K562 (cell line): ENCODE measurements around the gene YBEY. TPM values are rescaled to one million over a fixed set of nuclear protein-coding genes. Genes with fewer than 3 reads are reported as not detected.

Experiments used
- ATAC-seq: fragments of 200-7000 bp; cut with Tn5 transposase; 3 replicates; pipeline ENCODE4 v1.9.1; 2020; ENCODE audit warnings: moderate library complexity
- BruUV-seq: library from RNA; stranded (reverse); fragments of 400-500 nt; replicated peaks from 2 replicates; lab custom pipeline; 2021; lab: Mats Ljungman, UMichigan
- CTCF ChIA-PET: fragments of 300-600 bp; formaldehyde crosslinking; extraction: SDS; loops from one replicate; lab custom pipeline; 2021; ENCODE audit warnings: low intra/inter-chr PET ratio; lab: Yijun Ruan, JAX
- POLR2A ChIA-PET: fragments of 300-600, 350-650 bp; sonication (Branson Sonifier 250); formaldehyde crosslinking; extraction: SDS; loops from one replicate; lab custom pipeline; 2021; ENCODE audit warnings: antibody characterized with exemption, inconsistent platforms; lab: Yijun Ruan, JAX
- DNase-seq, 4 experiments: peaks; one replicate each; pipeline versions ENCODE4 v3.0.0 to v3.0.0-alpha.2; 2011 to 2018; ENCODE audit warnings: low spot score in 3 of 4, mixed read lengths in 3 of 4; ENCODE audit errors: extremely low read depth in 1 of 4
- FAIRE-seq: peaks from 2 replicates; lab custom pipeline; 2011; peaks lifted over from hg19 to GRCh38; lab: Jason Lieb, UNC
- H2AFZ ChIP-seq: 2 replicates; pipeline ENCODE4 v1.6.0; 2011; ENCODE audit warnings: low read depth, low read length, control low read depth, inconsistent platforms
- H3K27ac ChIP-seq: fragments of 200-600 bp; 3 replicates; pipeline ENCODE4 v1.8.0; 2011; ENCODE audit warnings: low read depth, mild to moderate bottlenecking, control low read depth, inconsistent platforms, low read length, moderate library complexity, mixed read lengths; ENCODE audit errors: extremely low read depth
- H3K27me3 ChIP-seq, 2 experiments: fragments of 300-600 bp in 1 of 2; 2 replicates in 1 of 2; 3 replicates in 1 of 2; pipeline versions ENCODE4 v1.6.0 to v1.8.0; 2011; ENCODE audit warnings: inconsistent platforms in 2 of 2, low read length in 2 of 2, mild to moderate bottlenecking in 1 of 2, mixed read lengths in 1 of 2, moderate library complexity in 1 of 2; ENCODE audit not compliant: control insufficient read depth in 2 of 2, insufficient read depth in 2 of 2
- H3K36me3 ChIP-seq: fragments of 300-600 bp; 3 replicates; pipeline ENCODE4 v1.8.0; 2011; ENCODE audit warnings: mild to moderate bottlenecking, low read length, inconsistent platforms; ENCODE audit not compliant: control insufficient read depth, insufficient read depth
- H3K4me1 ChIP-seq, 2 experiments: fragments of 200-600 bp in 1 of 2; replicated peaks in 1 of 2; 2 replicates in 1 of 2; 3 replicates in 1 of 2; pipeline versions ENCODE4 v1.5.1 to v1.8.0; 2011; ENCODE audit warnings: inconsistent platforms in 2 of 2, low read length in 2 of 2, mild to moderate bottlenecking in 1 of 2, mixed read lengths in 1 of 2, moderate library complexity in 1 of 2; ENCODE audit not compliant: control insufficient read depth in 2 of 2, insufficient read depth in 2 of 2
- H3K4me2 ChIP-seq: 2 replicates; pipeline ENCODE4 v1.6.1; 2011; ENCODE audit warnings: low read length, control low read depth, inconsistent platforms, mixed read lengths; ENCODE audit not compliant: insufficient read depth
- H3K4me3 ChIP-seq: fragments of 200-600 bp; sonication (generic), shearing (Covaris generic); 2 replicates; pipeline ENCODE4 v1.5.1; 2016; ENCODE audit warnings: control low read depth, inconsistent platforms
- H3K79me2 ChIP-seq: fragments of 200-600 bp; 3 replicates; pipeline ENCODE4 v1.8.0; 2011; ENCODE audit warnings: low read length, inconsistent platforms; ENCODE audit not compliant: control insufficient read depth, insufficient read depth
- H3K9ac ChIP-seq, 2 experiments: 2 replicates each; pipeline versions ENCODE4 v1.6.0 to v1.6.1; 2011; ENCODE audit warnings: low read depth in 2 of 2, low read length in 2 of 2, control low read depth in 1 of 2, inconsistent platforms in 1 of 2, mild to moderate bottlenecking in 1 of 2, mixed read lengths in 1 of 2; ENCODE audit not compliant: insufficient read depth in 1 of 2
- H3K9me1 ChIP-seq: one replicate; pipeline ENCODE4 v1.6.0; 2011; ENCODE audit warnings: inconsistent platforms, mild to moderate bottlenecking, low read length, moderate library complexity; ENCODE audit not compliant: control insufficient read depth, insufficient read depth
- H3K9me3 ChIP-seq: replicated peaks from 2 replicates; pipeline ENCODE4 v1.5.1; 2011; ENCODE audit warnings: low read depth, low read length, inconsistent platforms; ENCODE audit not compliant: control insufficient read depth, insufficient read depth
- H4K20me1 ChIP-seq: replicated peaks from 2 replicates; pipeline ENCODE4 v1.6.1; 2011; ENCODE audit warnings: low read length, inconsistent platforms, mixed read lengths; ENCODE audit not compliant: control insufficient read depth, insufficient read depth
- EGR1 ChIP-seq: fragments of 450-650 bp; conservative IDR thresholded peaks from 2 replicates; pipeline ENCODE4 v1.6.1; 2017; ENCODE audit warnings: mild to moderate bottlenecking
- EP400 ChIP-seq: fragments of 450-650 bp; IDR thresholded peaks from 2 replicates; pipeline ENCODE4 v1.6.1; 2017; ENCODE audit warnings: antibody characterized with exemption, mild to moderate bottlenecking, moderate library complexity
- FOXK2 ChIP-seq, 2 experiments: fragments of 450-650 bp; IDR thresholded peaks in 1 of 2; conservative IDR thresholded peaks in 1 of 2; 2 replicates each; pipeline ENCODE4 v1.6.1; 2016; ENCODE audit warnings: low read depth in 2 of 2, mild to moderate bottlenecking in 1 of 2
- HDAC2 ChIP-seq: fragments of 450-650 bp; IDR thresholded peaks from 2 replicates; pipeline ENCODE4 v1.6.1; 2016; ENCODE audit warnings: mild to moderate bottlenecking
- HDAC6 ChIP-seq: IDR thresholded peaks from 2 replicates; pipeline ENCODE4 v1.6.1; 2012; ENCODE audit warnings: low read depth, mild to moderate bottlenecking, control low read depth, inconsistent platforms, low read length, moderate library complexity
- PHF21A ChIP-seq: fragments of 450-650 bp; IDR thresholded peaks from 2 replicates; pipeline ENCODE4 v1.6.1; 2017; ENCODE audit warnings: low read depth, borderline replicate concordance
- SMARCA4 ChIP-seq: fragments of 450-650 bp; IDR thresholded peaks from 2 replicates; pipeline ENCODE4 v1.6.1; 2016
- THRAP3 ChIP-seq: fragments of 450-650 bp; IDR thresholded peaks from 2 replicates; pipeline ENCODE4 v1.6.1; 2016; ENCODE audit warnings: mild to moderate bottlenecking, inconsistent platforms, borderline replicate concordance
- ZNF507 ChIP-seq: conservative IDR thresholded peaks from 2 replicates; pipeline ENCODE4 v1.6.1; 2017; ENCODE audit warnings: missing genetic modification characterization, missing compliant biosample characterization
- ZZZ3 ChIP-seq: fragments of 450-650 bp; IDR thresholded peaks from 2 replicates; pipeline ENCODE4 v1.6.1; 2016; ENCODE audit warnings: antibody characterized with exemption, mild to moderate bottlenecking, moderate library complexity
- WGBS: fragments of 100-300 bp; shearing (Covaris generic); methylation state at CpG from one replicate; pipeline ENCODE4 v1.1.6; 2016; ENCODE audit warnings: low coverage, mixed read lengths; ENCODE audit not compliant: insufficient coverage; ENCODE audit errors: missing lambda C conversion rate; 5-methylcytosine and 5-hydroxymethylcytosine counted together
- in situ Hi-C: fragments of 300-500 bp; cut with MboI; formaldehyde crosslinking; loops from 4 replicates; pipeline ENCODE4 v1.15.0; 2018; ENCODE audit warnings: inconsistent platforms, mixed read lengths
- intact Hi-C: fragments of 100-400 bp; cut with micrococcal nuclease; formaldehyde crosslinking; loops from 2 replicates; pipeline ENCODE4 v1.14.2; 2022
- polyA plus RNA-seq, 8 experiments: library from polyadenylated mRNA; depleted of rRNA in 4 of 8; stranded (reverse) in 5 of 8; unstranded in 3 of 8; fragments of >200 nt; fragmentation: Nextera tagmentation in 2 of 8; fragmentation: Illumina TruSeq in 1 of 8; extraction: Ambion mirVana in 2 of 8; extraction: Trizol in 1 of 8; gene quantifications; 2 replicates each; pipeline versions ENCODE4 v1.2.1 to v1.2.3, GENCODE V29; 2011 to 2014; ENCODE audit warnings: inconsistent platforms in 1 of 8, missing spikeins in 1 of 8
- total RNA-seq, 7 experiments: library from RNA; depleted of rRNA in 6 of 7; stranded (reverse); fragments of >200 nt in 6 of 7; fragmentation: Illumina TruSeq in 2 of 7; extraction: Trizol in 2 of 7; gene quantifications; 2 replicates each; pipeline versions ENCODE4 v1.2.1 to v1.2.3, GENCODE V29; 2011 to 2021; ENCODE audit warnings: low replicate concordance in 1 of 7
- TF ChIP-seq, protein P1 (sequence below): fragments of 250-450 bp; sonication (Bioruptor Pico); IDR thresholded peaks from 2 replicates; pipeline ENCODE4 v1.8.0; 2021; ENCODE audit warnings: moderate library complexity, mild to moderate bottlenecking, inconsistent platforms
- TF ChIP-seq, protein P2 (sequence below), 2 experiments: fragments of 200-800 bp in 1 of 2; sonication (Bioruptor generic) in 1 of 2; sonication (generic) in 1 of 2; formaldehyde crosslinking in 1 of 2; IDR thresholded peaks in 1 of 2; conservative IDR thresholded peaks in 1 of 2; 2 replicates each; pipeline versions ENCODE4 v1.5.0 to v1.6.1; 2016 to 2020; ENCODE audit warnings: missing compliant biosample characterization in 1 of 2, missing genetic modification characterization in 1 of 2, missing genetic modification reagents in 1 of 2
- TF ChIP-seq, protein P3 (sequence below): fragments of 450-650 bp; IDR thresholded peaks from 2 replicates; pipeline ENCODE4 v1.6.1; 2018; ENCODE audit not compliant: partially characterized antibody

Gene YBEY
- total and polyA plus RNA-seq, 9 of the 15 experiments (the other 6 are each of a cell fraction or from before 2014, with no cell fraction given), result 6.4 to 28.0 (median 12.4) TPM

DNA sequence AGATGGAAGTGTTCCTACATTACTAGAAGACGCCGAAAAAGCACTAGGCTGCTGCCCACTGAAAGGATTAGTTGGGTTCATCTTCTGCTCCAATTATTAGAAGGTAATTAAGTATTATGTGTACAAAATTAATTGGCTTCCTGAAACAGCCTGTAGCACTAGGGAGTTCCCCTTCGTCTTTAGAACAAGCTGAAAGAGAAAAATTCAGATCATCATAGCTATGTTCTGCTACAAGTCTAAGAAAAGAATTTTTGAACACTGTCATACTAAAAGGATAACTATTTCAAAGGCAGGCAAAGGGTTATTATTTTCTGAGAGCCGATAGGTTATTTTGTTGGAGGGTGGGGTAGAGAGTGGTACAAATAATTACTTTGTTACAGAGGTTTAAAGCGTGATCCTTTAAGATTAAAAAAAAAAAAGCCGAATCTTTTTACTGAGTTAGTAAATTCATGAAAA, 908 bp upstream of the YBEY start, which contains the start of gene MCM3AP (continued):
- TF ChIP-seq ZNF507 (tag), result no peak

DNA sequence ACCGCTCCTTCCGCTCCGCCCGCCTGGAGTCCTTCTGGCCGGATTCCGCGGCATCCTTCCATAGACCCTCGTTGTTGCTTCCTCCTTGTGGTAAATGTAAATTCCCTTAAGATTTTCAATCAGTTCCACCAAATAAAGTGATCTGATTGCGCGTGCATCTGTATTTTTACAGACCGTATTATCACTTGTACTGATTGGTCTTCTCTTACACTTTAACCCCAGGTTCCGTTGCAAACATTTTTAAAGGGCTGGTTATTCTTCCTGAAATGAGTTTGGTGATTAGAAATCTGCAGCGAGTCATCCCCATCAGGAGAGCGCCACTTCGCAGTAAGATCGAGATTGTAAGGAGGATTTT, 483 bp downstream of the YBEY start:
- H3K36me3 ChIP-seq, result peaks cover 43% of the 10 kb centered on the region
- BruUV-seq, result no TSS peak
- peaks cover 3% of the 10 kb centered on the region for H3K9me1 ChIP-seq
- H3K27me3 ChIP-seq, result no peaks in the 10 kb centered on the region
- intact Hi-C loops, result loop anchor here (1.0 to 10.0 kb wide), 3 partner anchors 38 to 171 kb away; partner anchors contain the start of genes DIP2A and PCNT
- peak overlapping the region; percentile 94 for H3K27ac ChIP-seq
- in situ Hi-C loops, result no loop called here
- H3K4me2 ChIP-seq, result peak overlapping the region; percentile 93
- H3K4me1 ChIP-seq, result peaks cover 18 to 23% of the 10 kb centered on the region in 2 experiments
- WGBS, result 1% methylated on average over 16 of the region's 16 CpGs
- peaks cover 11% of the 10 kb centered on the region; the same call in 1 of the 2 replicates for H3K9me3 ChIP-seq
- no peak for ATAC-seq
- H3K4me3 ChIP-seq, result peak overlapping the region; percentile 74
- H3K79me2 ChIP-seq, result peaks cover 55% of the 10 kb centered on the region
- peak overlapping the region; percentile 94 to 97 for H3K9ac ChIP-seq
- POLR2A ChIA-PET, result no interaction called here
- H2AFZ ChIP-seq, result peak overlapping the region; percentile 86
- DNase-seq, result no peak
- 0 out of 2 replicates have a peak, but pooled peaks cover 2% of the 10 kb centered on the region for H4K20me1 ChIP-seq
- CTCF ChIA-PET, result interaction anchor here (1.6 kb wide), 1 partner anchor 139 kb away, joined by 9 read pairs; no protein-coding TSS in a partner anchor
- peak; percentile 51 for FAIRE-seq
- TF ChIP-seq, protein P1, sequence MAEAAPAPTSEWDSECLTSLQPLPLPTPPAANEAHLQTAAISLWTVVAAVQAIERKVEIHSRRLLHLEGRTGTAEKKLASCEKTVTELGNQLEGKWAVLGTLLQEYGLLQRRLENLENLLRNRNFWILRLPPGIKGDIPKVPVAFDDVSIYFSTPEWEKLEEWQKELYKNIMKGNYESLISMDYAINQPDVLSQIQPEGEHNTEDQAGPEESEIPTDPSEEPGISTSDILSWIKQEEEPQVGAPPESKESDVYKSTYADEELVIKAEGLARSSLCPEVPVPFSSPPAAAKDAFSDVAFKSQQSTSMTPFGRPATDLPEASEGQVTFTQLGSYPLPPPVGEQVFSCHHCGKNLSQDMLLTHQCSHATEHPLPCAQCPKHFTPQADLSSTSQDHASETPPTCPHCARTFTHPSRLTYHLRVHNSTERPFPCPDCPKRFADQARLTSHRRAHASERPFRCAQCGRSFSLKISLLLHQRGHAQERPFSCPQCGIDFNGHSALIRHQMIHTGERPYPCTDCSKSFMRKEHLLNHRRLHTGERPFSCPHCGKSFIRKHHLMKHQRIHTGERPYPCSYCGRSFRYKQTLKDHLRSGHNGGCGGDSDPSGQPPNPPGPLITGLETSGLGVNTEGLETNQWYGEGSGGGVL (CRISPR knock-in tag), result no peak
- TF ChIP-seq HDAC6 (no peak), EP400 (0 out of 2 replicates have a peak, but pooled peaks have one; percentile 31), EGR1 (no peak), THRAP3 (0 out of 2 replicates have a peak, but pooled peaks have one; percentile 89), HDAC2 (peak; percentile 88), SMARCA4 (peak; percentile 54; the same call in 1 of the 2 replicates), FOXK2 (conservative IDR thresholded peaks at IDR 0.05 in 1 of 2, IDR thresholded peaks at IDR 0.05 in 1 of 2; ENCODE audit: low read depth in 2 of 2) (no peak), PHF21A (peak; percentile 80), ZZZ3 (peak; percentile 80; the same call in 1 of the 2 replicates)
- TF ChIP-seq, protein P2, sequence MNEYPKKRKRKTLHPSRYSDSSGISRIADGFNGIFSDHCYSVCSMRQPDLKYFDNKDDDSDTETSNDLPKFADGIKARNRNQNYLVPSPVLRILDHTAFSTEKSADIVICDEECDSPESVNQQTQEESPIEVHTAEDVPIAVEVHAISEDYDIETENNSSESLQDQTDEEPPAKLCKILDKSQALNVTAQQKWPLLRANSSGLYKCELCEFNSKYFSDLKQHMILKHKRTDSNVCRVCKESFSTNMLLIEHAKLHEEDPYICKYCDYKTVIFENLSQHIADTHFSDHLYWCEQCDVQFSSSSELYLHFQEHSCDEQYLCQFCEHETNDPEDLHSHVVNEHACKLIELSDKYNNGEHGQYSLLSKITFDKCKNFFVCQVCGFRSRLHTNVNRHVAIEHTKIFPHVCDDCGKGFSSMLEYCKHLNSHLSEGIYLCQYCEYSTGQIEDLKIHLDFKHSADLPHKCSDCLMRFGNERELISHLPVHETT (CRISPR knock-in tag; conservative IDR thresholded peaks at IDR 0.05 in 1 of 2, IDR thresholded peaks at IDR 0.05 in 1 of 2), result peak in 1 of 2 experiments; percentile 7; a peak in 1 of 4 replicates
- TF ChIP-seq, protein P3, sequence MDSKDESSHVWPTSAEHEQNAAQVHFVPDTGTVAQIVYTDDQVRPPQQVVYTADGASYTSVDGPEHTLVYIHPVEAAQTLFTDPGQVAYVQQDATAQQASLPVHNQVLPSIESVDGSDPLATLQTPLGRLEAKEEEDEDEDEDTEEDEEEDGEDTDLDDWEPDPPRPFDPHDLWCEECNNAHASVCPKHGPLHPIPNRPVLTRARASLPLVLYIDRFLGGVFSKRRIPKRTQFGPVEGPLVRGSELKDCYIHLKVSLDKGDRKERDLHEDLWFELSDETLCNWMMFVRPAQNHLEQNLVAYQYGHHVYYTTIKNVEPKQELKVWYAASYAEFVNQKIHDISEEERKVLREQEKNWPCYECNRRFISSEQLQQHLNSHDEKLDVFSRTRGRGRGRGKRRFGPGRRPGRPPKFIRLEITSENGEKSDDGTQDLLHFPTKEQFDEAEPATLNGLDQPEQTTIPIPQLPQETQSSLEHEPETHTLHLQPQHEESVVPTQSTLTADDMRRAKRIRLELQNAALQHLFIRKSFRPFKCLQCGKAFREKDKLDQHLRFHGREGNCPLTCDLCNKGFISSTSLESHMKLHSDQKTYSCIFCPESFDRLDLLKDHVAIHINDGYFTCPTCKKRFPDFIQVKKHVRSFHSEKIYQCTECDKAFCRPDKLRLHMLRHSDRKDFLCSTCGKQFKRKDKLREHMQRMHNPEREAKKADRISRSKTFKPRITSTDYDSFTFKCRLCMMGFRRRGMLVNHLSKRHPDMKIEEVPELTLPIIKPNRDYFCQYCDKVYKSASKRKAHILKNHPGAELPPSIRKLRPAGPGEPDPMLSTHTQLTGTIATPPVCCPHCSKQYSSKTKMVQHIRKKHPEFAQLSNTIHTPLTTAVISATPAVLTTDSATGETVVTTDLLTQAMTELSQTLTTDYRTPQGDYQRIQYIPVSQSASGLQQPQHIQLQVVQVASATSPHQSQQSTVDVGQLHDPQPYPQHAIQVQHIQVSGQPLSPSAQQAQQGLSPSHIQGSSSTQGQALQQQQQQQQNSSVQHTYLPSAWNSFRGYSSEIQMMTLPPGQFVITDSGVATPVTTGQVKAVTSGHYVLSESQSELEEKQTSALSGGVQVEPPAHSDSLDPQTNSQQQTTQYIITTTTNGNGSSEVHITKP, result no peak
